ENCODE results near the gene ENPP6.
A peak's percentile ranks its signal among the peaks of the same experiment; 100 is the strongest.

ENPP6 gene

GRCh38 chr4:184217634-184218033 is at the start of gene ENPP6:
Gene ENPP6, minus strand, starts transcription at chr4:184217873. Its CDS starts 54 bp downstream, at chr4:184217819.
- DNase-seq = no peak

DNA sequence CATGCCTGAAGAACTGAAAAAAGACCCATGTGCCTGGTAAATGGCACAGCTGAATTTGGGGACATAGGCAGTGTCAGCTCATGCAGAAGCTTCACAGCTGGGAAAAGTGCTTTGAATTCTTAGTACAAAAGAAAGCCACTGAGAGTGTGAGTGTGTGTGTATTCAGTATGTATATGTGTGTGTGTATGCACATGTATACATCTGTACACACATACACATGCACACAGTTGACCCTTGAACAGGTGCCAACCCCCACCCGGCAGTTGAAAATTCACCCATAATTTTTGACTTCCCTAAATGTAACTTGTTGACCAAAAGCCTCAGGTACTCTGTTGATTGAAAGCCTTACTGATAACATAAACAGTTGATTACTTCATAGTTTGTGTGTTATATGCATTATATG is 49.5 kb upstream of the ENPP6 start:
- no peak for DNase-seq

GRCh38 chr4:184265546-184266351 is 48.1 kb upstream of the ENPP6 start:
- DNase-seq = peak; percentile 42

- DNase-seq = peak; percentile 62
These were observed 46.4 kb upstream of the ENPP6 start for GRCh38 chr4:184263910-184264732.

- no peak for DNase-seq
These were observed 45.8 kb upstream of the ENPP6 start for GRCh38 chr4:184263461-184263860.

- DNase-seq = peak; percentile 29
These were observed 45.2 kb upstream of the ENPP6 start for GRCh38 chr4:184262901-184263300.

DNA sequence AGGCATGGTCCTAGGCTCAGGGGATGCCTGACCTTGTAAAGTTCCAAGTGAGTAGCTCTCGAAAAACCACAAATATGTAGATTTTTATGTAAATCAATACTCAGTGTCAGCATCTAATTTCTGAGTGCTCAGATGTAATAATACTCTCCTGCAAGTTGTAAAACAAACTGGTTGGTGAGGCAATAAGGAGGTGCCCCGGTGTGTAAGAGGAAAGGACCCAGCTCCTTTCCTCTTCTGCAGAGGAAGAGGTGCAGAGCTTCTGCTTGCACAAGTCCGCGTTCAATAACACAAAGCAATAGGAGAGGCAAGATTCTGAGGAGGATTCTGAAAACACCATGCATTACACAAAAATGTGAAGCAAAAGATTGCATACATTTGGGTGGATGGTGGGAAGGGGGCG is 43.6 kb upstream of the ENPP6 start:
- no peak for DNase-seq

DNA sequence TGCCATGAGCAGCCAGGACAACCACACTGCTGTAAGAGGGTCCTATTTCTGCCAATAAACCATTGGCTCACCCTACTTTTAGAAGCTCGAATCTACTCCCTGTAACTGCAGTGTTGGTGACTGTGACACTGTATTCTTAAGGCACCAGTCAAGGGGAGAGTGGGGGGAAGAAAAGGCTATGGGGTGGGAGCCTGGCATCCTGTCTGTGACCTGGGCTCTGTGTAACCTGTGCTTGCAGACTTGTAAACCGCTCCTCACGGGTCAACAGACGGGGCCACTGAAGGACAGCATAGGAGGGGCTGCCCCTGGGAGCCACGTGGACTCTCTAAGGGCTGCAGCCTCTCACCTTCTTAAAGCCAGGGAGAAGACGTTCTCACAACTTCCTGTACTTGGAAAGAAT is 42.2 kb upstream of the ENPP6 start:
- DNase-seq = no peak

- no peak for DNase-seq
These were observed 41.4 kb upstream of the ENPP6 start for GRCh38 chr4:184259081-184259480.

- DNase-seq = no peak
These were observed 38.4 kb upstream of the ENPP6 start for GRCh38 chr4:184255871-184256642.

- DNase-seq = no peak
These were observed 37.7 kb upstream of the ENPP6 start for GRCh38 chr4:184255361-184255760.

DNA sequence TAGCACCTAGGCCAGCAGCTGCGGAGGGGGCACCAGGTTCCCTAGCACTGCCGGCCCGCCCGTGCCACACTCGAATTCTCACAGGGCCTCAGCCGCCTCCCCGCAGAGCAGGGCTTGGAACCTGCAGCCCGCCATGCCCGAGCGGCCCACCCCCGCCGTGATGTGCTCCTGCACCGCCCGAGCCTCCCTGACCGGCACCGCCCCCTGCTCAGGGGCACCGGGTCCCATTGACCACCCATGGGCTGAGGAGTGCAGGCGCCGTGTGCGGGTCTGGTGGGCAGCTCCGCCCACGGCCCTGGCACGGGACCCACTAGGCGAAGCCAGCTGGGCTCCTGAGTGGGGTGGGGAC is 35.4 kb upstream of the ENPP6 start:
- DNase-seq = no peak

DNA sequence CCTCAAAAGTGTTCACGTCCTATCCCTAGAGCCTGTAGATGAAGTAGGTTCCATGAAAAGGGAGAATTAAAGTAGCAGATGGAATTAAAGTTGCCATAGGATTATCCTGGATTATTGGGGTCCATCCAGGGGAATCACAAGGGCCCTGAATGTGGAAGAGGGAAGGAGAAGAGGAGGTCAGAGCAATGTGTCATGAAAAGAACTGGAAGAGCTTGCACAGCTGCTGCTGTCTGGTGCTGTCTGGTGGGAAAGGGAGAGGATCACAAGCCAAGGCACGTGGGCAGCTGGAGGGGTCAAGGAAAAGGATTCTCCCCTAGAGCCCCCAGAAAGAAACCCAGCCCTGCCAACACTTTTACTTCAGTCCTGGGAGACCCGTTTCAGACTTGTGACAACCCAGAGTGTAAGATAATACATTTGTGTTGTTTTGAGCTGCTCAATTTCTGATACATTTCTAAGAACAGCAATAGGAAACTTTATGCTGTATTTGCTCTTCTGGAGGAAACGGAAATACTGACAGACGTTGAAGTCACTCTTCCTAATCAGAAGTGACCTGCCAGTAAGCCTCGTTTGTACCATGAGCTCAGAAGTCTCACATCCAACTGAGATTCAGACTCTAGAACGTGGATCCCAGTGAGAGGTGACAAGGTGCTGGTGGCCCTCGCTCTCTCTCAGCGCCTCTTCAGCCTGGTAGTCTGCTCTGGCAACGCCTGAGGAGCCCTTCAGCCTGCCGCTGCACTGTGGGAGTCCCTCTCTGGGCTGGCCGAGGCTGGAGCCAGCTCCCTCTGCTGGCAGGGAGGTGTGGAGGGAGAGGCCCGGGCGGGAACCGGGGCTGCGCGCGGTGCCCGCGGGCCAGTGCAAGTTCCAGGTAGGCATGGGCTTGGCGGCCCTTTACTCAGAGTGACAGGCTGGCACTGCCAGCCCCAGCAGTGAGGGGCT is 34.7 kb upstream of the ENPP6 start:
- DNase-seq = no peak

DNA sequence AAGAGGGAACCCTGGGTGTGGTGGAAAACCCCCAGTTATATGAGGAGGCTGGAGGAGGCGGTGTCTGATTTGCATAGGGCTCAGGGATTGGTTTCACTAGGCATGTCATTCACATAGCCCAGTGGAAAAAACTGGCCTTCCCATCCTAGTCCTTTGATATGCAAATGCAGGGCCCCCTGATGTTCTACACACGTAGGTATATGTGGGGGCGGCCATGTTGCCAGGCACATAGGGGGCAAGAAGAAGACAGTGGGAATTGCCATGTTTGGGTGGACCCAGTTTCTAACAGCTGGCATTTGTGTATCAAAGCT is 34.0 kb upstream of the ENPP6 start:
- DNase-seq = no peak

- peak; percentile 21 for DNase-seq
These were observed 33.4 kb upstream of the ENPP6 start for GRCh38 chr4:184250795-184251669.

- DNase-seq = no peak
These were observed 30.5 kb upstream of the ENPP6 start for GRCh38 chr4:184248216-184248615.

- DNase-seq = no peak
These were observed 29.7 kb upstream of the ENPP6 start for GRCh38 chr4:184247421-184247820.

DNA sequence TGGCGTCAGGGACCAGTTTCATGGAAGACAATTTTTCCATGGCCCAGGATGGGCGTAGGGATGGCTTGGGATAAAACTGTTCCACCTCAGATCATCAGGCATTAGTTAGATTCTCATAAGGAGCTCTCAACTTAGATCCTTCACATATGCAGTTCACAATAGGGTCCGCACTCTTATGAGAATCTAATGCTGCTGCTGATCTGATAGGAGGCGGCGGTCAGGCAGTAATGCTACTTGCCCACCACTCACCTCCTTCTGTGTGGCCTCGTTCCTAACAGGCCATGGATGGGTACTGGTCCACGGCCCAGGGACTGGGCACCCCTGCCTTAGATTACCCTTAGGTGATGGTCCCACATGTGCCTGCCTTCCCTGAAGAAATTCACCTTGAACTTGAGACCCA is 28.8 kb upstream of the ENPP6 start:
- no peak for DNase-seq

- no peak for DNase-seq
These were observed 20.5 kb upstream of the ENPP6 start for GRCh38 chr4:184238072-184238745.

- DNase-seq = no peak
These were observed 19.9 kb upstream of the ENPP6 start for GRCh38 chr4:184237612-184238011.

- DNase-seq = no peak
These were observed 17.9 kb upstream of the ENPP6 start for GRCh38 chr4:184235526-184235925.
